H7 (cell line): ENCODE measurements around the gene HERC2. TPM values are rescaled to one million over a fixed set of nuclear protein-coding genes. Genes with fewer than 3 reads are reported as not detected.
"Not testable (repeated sequence)": the region's sequence is repeated elsewhere in the genome, so short reads cannot be mapped to it uniquely, and the experiment has no call there.

Experiments used
- DNase-seq: peaks from one replicate; pipeline ENCODE4 v3.0.0; 2012
- H3K27me3 ChIP-seq: 2 replicates; pipeline ENCODE4 v1.6.0; 2011; ENCODE audit warnings: mild to moderate bottlenecking, low read length; ENCODE audit not compliant: control insufficient read depth, insufficient read depth
- H3K36me3 ChIP-seq: replicated peaks from 2 replicates; pipeline ENCODE4 v1.5.1; 2011; ENCODE audit warnings: low read length; ENCODE audit not compliant: control insufficient read depth, insufficient read depth
- H3K4me3 ChIP-seq: 2 replicates; pipeline ENCODE4 v1.5.1; 2011; ENCODE audit warnings: low read depth, mild to moderate bottlenecking, control low read depth, low read length, moderate library complexity; ENCODE audit not compliant: insufficient read depth
- total RNA-seq: library from RNA; depleted of rRNA; stranded (reverse); fragments of >200 nt; shearing (Covaris generic); gene quantifications from 2 replicates; pipeline ENCODE4 v1.2.3, GENCODE V29; 2014

HERC2 gene
- total RNA-seq, 1 experiment from 2014 or later: 33.2 TPM

DNA sequence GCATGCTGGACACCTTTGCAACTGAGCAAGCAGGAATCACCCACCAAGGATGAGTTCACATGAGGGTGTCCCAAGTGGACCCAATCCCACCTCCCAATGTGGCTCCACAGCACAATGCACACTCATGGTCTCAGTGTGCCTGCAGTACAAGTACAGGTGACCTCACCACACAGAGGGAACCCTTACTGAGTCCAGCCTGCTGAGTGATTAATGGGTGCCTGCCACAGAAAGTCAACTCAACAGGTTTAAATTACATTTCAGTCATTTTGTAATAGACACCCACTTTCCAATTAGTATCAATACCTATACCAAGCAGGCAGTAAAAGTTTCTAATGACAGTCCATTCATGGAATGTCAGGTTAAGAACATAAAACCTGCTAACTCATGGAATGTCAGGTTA is 59.5 kb downstream of the HERC2 start:
- DNase-seq: no peak
- Histone ChIP-seq H3K4me3 (no peak overlapping the region), H3K27me3 (no peaks in the 10 kb centered on the region), H3K36me3 (peaks cover 1% of the 10 kb centered on the region)

DNA sequence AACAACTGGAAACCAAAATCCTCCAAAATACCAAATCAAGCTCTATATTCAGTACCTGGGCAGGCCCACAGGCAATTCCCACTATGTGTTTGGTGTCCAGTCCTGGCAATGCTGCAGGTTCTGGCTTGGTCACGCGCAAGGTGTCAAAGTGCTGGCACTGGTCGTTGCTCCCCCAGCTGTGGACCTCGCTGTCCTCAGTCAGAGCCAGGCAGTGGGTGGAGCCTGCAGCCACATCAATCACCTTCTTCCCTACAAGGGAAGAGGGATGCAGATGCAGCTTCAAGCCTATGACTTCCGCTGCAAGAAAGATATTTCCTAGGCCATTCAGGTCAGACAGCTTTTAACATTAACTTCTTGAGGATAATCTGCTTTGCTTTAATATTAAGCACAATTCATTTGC is 61.3 kb downstream of the HERC2 start:
- Histone ChIP-seq H3K27me3 (no peaks in the 10 kb centered on the region), H3K36me3 (no peaks in the 10 kb centered on the region; the same call in 1 of the 2 replicates), H3K4me3 (no peak overlapping the region)
- peak; percentile 64 for DNase-seq

DNA sequence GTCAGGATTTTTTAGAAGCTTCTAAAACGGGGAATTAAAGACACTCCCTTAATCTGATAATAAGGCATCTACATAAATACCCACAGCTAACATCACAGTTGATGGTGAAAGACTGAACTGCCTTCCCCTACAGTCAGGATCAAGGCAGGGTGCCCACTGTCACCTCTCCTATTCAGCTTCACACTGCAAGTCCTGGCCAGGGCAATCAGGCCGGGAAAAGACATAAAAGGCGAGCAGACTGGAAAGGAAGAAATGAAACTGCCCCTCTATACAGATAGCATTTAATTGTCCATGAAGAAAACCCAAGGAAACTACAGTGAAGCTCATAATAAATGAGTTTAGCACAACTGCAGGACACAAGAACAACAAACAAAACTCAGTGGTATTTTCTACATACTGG is 61.7 kb downstream of the HERC2 start:
- no peaks in the 10 kb centered on the region; the same call in 1 of the 2 replicates for H3K36me3 ChIP-seq
- H3K27me3 ChIP-seq: no peaks in the 10 kb centered on the region
- no peak for DNase-seq
- H3K4me3 ChIP-seq: no peak overlapping the region

DNA sequence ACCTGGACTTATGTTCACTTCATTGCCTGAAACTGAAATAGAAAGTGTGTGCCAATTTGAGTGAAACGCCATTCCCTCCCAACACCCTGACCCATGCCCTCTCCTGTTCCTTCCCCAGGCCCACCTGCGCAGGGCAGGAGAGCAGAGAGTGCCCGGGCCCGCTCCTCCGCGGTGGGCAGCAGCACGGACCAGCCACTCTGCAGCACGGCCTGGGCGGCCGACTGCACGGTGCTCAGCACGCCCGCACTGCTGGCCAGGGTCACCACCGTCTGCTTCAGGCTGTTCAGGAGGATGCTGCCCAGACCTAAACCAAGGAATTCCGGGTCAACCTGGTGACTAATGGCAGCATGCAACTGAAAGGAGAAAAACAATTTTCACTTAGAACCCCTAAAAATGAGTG is 66.0 kb downstream of the HERC2 start:
- H3K27me3 ChIP-seq: no peaks in the 10 kb centered on the region
- no peak for DNase-seq
- no peak overlapping the region for H3K4me3 ChIP-seq
- H3K36me3 ChIP-seq: peaks cover 7% of the 10 kb centered on the region

DNA sequence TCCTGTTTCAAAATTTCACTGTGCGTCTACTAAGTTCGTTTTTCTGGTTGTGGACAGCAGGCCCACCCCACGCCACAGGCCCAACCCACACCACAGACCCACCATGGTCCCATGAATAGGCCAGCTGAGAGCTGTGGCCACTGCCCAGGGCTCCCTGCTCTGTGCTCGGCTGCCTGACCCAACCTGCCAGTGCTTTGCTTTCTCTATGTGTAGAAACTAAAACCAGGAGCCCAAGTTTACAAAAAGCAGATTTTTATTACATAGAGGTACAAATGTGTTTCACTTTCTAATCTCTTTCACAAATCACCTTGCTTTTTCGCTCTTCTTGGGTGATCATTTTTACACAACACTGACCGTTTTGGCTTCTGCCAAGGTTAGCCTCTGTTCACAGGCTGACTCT is 69.1 kb downstream of the HERC2 start:
- Histone ChIP-seq H3K27me3 (no peaks in the 10 kb centered on the region), H3K4me3 (no peak overlapping the region), H3K36me3 (peaks cover 8% of the 10 kb centered on the region)
- no peak for DNase-seq

DNA sequence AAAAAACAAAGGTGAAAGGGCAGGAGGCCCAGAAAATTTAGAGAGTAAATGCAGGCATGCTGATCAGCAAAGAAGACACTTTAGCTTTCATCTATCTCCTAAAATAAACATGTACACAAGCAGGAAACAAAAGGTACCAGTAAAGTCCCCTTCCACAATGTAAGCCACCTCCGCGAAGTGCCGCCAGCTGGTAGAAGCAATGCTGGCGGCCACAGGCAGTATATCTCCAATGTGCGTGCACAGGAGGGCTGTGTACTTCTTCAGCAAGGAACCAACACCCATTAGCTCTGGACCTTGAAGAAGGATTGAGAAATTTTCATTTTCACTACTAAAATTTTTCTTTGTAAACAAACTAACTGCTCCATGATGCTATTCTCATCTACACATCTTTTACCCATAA is 75.4 kb downstream of the HERC2 start:
- Histone ChIP-seq H3K4me3 (no peak overlapping the region), H3K27me3 (no peaks in the 10 kb centered on the region), H3K36me3 (peaks cover 7% of the 10 kb centered on the region)
- DNase-seq: no peak

DNA sequence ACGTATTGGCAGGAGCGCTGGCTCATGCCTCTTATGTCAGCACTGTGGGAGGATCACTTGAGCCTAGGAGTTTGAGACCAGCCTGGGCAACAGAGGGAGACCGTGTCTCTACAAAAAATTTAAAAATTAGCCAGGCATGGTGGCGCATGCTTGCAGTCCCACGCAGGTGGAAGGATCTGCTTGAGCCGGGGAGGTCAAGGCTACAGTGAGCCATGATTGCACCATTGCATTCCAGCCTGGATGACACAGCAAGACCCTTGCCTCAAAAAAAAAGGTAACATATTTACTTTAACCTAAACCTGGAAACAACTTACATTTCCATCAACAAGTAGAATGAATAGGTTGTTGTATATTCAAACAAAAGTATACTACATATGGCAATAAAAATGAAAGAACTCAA is 78.1 kb downstream of the HERC2 start:
- H3K4me3 ChIP-seq: no peak overlapping the region
- peaks cover 7% of the 10 kb centered on the region for H3K36me3 ChIP-seq
- DNase-seq: no peak
- no peaks in the 10 kb centered on the region for H3K27me3 ChIP-seq

DNA sequence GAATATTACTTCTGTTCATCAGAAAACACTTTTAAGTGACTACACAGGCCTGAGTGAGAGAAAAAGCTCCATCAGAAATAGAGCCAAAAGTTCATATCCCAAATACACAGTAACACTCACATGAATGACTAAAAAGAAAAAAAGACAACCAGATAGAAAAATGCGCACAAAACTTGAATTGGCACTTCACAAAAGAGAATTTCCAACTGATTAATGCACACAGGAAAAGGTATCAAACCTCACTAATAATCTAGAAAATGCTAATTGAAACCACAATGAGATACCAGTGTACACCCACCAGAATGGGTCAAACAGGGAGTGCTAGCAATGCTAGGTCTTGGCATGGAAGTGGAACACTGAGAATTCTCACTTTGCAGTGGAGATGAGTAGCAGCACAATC is 78.6 kb downstream of the HERC2 start:
- no peak for DNase-seq
- Histone ChIP-seq H3K27me3 (no peaks in the 10 kb centered on the region), H3K36me3 (peaks cover 5% of the 10 kb centered on the region), H3K4me3 (no peak overlapping the region)

DNA sequence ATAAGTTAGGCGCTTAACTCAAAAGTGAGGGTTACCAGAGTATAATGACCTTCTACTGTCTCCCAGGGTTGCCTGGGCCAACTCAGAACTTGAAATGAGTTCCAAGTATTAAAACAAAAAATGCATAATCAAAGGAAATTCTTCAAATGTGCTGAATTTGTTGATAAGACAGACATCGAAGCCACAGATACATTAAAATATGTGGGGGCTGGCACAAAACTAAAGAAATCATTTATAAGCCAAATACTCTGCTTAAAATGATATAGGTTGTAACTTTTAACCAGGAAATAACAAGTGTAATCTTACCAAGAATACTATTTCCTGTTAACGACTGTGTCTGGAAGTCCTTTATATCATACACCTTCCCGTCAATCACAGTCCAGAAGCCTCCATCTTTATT is 83.7 kb downstream of the HERC2 start:
- H3K4me3 ChIP-seq, H3K36me3 ChIP-seq, H3K27me3 ChIP-seq, DNase-seq: not testable (repeated sequence)

DNA sequence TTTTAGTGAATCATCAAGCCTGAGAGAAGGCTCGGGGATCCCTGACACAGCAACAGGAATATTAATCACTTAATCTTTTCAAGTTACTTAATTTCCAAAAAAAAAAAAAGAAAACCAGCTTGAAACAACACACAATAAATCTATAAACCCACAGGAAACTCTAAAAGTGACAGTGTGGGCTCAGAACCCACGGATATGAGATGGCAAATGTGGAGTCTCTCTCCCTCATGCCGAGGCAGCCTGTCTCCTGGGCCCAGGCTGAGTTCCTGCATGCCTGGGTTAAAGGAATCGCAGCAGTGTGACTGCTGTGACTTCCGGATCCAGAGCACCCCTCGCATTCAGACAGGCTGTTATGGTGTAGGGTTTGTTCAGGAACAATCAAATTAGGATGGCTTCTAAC is 90.2 kb downstream of the HERC2 start:
- not testable (repeated sequence) for H3K36me3 ChIP-seq, H3K27me3 ChIP-seq, DNase-seq, H3K4me3 ChIP-seq

DNA sequence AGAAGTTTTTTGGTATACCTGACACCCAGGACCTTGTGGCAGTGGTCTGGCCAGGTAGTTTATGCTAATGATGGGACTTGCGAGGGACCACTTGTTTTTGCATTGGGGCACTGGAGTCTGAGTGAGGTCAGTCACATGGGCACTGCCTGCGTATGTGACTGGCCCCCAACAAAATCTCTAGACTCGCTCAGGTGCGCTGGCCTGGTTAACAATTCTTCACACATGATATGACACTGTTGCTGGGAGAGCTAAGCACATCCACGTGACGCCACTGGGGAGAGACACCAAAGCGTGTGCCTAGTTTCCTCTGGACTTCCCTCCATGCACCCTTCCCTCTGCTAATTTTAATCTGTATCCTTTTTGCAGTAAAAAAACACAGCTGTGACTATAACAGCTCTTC is 90.6 kb downstream of the HERC2 start:
- H3K27me3 ChIP-seq, H3K4me3 ChIP-seq, DNase-seq, H3K36me3 ChIP-seq: not testable (repeated sequence)

DNA sequence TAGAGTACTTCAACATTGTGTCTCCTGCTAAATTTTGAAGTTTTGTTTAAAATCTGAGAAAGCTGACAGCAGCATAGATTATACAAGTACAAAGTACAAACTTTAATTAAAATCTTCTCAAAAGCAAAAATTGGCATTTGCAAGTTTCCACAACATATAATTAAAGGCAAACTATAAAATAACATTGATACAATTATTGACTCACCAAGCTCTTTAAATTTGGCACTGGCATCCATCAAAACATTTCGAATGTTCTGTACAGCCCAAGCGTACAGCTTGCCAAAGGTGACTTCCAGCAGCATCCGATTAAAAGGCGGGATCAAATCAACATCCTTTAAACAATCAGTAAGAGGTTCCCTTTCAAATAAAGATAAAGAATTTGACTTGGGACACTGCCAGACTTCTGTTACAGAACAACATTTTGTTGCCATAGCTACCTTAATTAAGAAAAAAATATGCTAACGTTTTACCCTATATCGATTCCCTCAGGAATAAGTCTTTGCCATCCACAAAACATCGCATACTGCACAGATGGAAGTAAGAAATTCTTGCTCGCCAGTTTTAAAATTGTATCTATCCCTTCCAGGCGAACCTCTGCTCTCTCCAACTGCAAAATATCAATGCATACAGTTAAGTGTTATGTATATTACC is 92.9 kb downstream of the HERC2 start:
- not testable (repeated sequence) for DNase-seq, H3K4me3 ChIP-seq, H3K36me3 ChIP-seq, H3K27me3 ChIP-seq

DNA sequence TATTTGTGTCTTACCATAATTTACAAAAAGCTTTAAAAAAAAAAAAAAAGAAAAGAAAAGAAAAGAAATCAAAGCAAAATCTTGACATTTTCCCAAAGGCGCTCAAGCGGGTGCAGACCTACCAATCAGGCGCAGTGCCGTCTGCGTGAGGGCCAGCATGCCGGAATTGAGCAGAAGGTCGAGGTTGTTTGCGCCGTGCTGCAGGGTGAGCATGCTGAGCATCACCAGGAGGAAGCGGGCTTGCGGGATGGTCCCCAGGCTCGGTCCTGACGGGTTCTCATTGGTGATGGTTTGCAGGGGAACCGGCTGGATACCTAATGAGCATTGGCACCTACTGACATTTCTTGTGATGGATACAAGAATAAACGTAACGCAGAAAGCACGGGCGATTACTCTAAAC is 93.9 kb downstream of the HERC2 start:
- no peaks in the 10 kb centered on the region for H3K27me3 ChIP-seq
- no peak for DNase-seq
- H3K36me3 ChIP-seq: no peaks in the 10 kb centered on the region
- H3K4me3 ChIP-seq: no peak overlapping the region

DNA sequence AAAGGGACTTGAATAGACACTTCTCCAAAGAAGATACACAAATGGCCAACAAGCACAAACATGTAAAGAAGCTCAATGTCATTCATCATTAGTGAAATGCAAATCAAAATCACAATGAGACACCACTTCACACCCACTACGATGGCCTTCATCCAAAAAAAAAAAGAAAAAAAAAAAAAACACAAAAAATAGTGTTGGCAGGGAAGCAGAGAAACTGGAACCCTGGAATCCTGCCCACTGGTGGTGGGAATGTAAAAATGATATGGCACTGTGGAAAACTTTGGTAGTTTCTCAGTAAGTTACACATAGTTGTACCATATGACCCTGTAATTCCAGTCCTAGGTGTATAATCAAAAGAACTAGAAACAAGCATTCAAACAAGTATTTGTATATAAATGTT is 94.7 kb downstream of the HERC2 start:
- H3K4me3 ChIP-seq, DNase-seq, H3K36me3 ChIP-seq: not testable (repeated sequence)

DNA sequence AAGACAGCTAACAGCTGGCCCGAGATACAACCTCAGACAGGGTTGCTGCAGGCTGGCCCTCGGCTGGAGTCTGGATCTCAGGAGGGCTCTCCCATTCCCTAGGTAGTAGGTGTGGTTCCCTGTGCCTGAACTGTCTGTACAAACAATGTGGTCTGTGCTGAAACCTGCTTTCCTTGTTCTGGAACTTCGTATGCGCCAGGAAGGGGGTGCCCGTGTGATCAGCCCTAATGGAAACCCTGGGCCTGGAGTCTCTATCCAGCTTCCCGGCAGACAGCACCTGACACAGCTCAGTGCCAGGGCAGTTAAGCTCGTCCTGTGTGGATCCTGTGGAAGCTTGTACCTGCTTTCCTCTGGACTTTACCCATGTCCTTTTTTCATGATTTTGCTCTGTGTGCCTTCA is 99.4 kb downstream of the HERC2 start:
- not testable (repeated sequence) for H3K27me3 ChIP-seq, DNase-seq, H3K36me3 ChIP-seq, H3K4me3 ChIP-seq

More for the DNA sequence above, 94.7 kb downstream of the HERC2 start:
- not testable (repeated sequence) for H3K27me3 ChIP-seq

DNA sequence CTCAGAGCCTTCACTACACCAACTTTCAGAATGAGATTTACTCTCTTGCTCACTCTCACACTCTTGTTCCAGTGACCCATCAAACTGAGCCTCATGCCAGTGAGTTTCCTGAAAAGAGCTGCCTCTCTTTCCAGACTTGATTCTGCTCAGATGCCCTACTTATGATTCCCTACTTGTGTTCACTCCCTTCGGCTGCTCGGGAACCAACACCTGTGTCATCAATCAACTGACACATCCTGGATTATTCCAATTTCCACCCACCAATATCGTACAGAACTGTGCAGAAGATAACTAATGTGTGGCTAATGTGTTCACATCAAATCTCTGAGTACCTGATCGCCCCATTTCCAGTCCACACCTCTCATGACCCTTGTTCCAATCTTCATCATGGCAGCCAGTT is 100.3 kb downstream of the HERC2 start:
- not testable (repeated sequence) for H3K36me3 ChIP-seq, H3K27me3 ChIP-seq, DNase-seq, H3K4me3 ChIP-seq
